HG03135 (cell line): ENCODE data around the gene TPTE2.
A peak's percentile ranks its signal among the peaks of the same experiment; 100 is the strongest.
"Not testable (repeated sequence)": the region's sequence is repeated elsewhere in the genome, so short reads cannot be mapped to it uniquely, and the experiment has no call there.

Experiments used
- ATAC-seq: cut with Tn5 transposase; IDR thresholded peaks from one replicate; pipeline ENCODE4 v1.9.1; 2021; ENCODE audit warnings: mild to moderate bottlenecking, moderate library complexity; ENCODE audit not compliant: unreplicated experiment

Gene TPTE2

DNA sequence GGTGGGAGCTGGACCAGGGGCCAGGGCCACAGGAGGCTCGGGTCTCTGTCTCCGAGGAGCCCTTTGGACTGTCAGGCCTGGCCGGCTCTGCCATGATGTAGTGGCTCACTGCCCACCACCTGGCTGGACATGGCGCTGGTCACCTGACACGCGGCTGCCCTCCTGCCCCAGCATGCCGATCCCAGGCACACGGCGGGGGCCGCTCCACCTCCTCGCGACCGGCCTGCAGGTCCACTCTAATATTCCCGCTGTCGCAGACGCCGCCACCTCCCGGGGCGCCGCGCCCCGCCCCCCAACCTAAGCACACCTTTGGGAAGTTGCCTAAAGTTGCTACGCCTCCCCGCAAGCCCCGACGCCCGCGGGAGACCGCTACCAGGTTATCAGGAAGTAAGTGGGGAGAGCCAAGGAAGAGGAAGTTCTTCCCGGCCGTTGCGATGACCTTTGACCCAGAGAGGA is at the start of gene TPTE2:
TSS of gene TPTE2 (minus strand) at position 406 of the 456 bp plus-strand sequence. CDS start 58,298 bp downstream, outside the sequence.
- ATAC-seq = not testable (repeated sequence)

- no peak for ATAC-seq
These were observed 46.3 kb upstream of the TPTE2 start for GRCh38 chr13:19607523-19608078.

DNA sequence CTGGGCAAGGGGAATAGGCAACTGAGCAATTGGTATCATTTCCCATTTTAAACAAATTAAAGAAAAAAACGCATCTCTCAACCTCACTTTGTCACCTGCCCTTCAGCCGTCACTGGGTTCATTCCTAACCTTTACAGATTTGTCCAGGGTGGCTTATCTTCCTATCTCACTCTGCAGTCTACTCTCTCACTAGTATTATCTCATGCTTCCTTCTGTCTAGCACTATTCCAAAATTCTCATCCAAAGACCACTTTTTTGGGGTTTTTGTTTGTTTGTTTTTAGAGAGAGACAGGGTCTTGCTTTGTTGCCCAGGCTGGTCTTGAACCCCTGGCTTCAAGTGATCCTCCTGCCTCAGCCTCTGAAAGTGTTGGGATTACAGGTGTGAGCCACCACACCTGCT is 45.4 kb upstream of the TPTE2 start:
- ATAC-seq = no peak

DNA sequence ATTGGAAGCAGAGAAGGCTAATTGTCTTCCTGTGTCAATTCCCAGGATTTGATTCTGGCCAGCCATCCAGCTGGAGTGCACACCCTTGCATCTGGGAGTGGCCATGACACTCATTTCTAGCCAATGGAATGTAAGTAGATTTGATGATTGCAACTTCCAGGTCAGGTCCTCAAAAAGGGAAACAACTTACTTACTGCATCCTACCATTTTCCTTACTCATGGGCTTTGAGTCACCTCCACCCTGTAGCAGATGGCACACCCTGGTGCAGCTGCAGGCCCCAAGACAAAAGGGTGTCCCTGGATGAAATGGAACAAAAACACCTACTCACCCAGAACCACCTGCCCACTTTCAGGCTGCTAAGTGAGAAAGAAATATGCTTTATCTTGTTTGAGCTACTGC is 44.8 kb upstream of the TPTE2 start:
- ATAC-seq = no peak

- ATAC-seq = no peak
These were observed 44.0 kb upstream of the TPTE2 start for GRCh38 chr13:19605161-19605955.

DNA sequence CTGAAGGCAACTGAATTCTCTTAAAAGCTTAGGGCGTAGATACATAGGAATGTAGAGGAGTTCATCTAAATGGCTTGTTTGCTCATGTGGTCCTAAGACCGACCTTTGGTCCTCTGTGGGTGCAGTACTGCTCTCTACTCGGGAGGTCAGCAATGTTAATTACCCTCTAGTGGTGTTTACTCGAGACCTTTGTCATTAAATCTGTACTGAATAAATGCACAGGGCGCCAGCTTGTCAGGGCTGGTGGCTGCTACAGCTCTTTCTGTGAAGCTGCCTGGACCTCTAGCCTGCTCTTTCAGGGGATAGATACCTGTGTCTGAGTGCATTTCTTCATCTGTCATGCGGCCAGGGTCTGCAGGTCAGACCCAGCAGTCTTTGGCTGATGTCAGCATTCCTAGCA is 43.0 kb upstream of the TPTE2 start:
- ATAC-seq = no peak

GRCh38 chr13:19601749-19602725 is 40.7 kb upstream of the TPTE2 start:
- ATAC-seq = peak; percentile 88

DNA sequence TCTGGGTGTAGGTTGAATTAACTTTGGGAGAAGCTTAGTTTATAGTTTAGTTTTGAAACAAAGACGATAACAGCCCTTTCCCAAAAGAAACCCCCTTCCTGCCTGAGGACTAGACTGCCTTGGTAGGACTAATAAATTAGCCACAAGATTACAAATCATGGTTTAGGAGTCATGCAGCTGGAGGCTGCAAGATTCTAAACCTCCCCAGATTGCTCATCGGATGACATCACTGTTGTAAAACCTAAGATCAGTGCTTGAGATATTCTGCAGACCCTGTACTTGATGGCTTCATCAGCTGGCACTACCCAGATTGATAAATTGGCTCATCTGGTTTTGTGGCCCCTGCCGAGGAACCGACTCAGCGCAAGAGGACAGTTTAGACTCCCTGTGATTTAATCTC is 36.2 kb upstream of the TPTE2 start:
- ATAC-seq = no peak

- ATAC-seq = no peak
These were observed 35.6 kb upstream of the TPTE2 start for GRCh38 chr13:19596960-19597361.

GRCh38 chr13:19596086-19596485 is 34.8 kb upstream of the TPTE2 start:
- ATAC-seq = no peak

- ATAC-seq = no peak
These were observed 31.4 kb upstream of the TPTE2 start for GRCh38 chr13:19592657-19593180.

DNA sequence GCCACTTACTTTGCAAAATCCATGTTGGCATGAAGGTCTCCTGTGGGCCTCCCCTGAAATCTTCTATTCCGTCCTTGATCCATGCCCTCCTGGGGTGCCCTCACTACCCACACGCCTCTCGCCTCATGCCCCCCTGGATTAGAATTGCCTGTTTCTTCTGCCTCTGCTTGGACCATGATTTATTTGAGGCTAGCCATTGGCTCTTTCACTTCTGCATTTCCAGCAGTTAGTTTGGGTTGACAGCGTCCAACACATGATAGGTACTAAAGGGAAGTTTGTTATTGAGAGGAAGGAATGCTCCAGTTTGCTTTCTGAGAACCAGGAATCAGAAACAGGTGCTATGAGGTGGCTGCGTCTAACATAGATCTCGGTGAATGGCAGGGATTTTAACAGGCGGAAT is 30.5 kb upstream of the TPTE2 start:
- no peak for ATAC-seq

DNA sequence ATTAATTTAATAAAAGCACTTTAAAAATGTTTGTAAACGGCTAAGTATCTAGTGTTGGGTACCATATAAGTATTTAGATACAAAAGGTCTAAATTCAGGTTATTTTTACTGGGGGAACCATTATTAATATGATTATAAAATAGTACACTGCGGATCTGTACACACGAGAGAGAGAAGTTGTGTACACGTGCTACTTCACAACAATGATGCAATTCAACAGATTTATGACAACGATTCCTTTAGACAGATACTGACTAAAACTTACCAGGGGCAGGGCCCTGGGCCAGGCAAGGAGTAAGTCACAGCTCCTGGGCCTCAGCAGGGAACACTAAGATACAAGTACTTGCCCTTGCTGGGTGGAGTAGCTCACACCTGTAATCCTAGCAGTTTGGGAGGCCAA is 29.1 kb upstream of the TPTE2 start:
- ATAC-seq = no peak

DNA sequence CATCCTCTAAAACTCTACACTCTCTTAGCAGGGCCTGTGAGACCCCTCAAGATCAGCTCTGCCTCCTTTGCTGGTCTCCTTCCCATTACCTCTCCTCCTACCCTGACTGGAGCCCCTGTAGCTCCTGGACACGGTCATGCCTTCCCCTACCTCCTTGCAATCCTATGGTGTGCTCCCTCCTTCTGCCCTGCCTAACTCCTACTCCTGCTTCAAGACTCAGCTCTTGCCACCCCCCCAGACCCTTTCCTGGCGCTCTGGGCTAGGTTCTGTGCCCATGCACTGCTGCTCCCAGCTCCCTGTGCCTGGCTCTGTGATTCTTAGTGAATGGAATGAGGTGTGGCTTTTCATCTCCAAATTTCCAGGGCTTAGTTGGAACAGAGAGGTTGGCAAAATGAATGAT is 28.0 kb upstream of the TPTE2 start:
- no peak for ATAC-seq

- ATAC-seq = peak; percentile 75
These were observed 26.4 kb upstream of the TPTE2 start for GRCh38 chr13:19587635-19588300.

- peak; percentile 74 for ATAC-seq
These were observed 25.7 kb upstream of the TPTE2 start for GRCh38 chr13:19586904-19587634.

- no peak for ATAC-seq
These were observed 20.3 kb upstream of the TPTE2 start for GRCh38 chr13:19581675-19582074.

DNA sequence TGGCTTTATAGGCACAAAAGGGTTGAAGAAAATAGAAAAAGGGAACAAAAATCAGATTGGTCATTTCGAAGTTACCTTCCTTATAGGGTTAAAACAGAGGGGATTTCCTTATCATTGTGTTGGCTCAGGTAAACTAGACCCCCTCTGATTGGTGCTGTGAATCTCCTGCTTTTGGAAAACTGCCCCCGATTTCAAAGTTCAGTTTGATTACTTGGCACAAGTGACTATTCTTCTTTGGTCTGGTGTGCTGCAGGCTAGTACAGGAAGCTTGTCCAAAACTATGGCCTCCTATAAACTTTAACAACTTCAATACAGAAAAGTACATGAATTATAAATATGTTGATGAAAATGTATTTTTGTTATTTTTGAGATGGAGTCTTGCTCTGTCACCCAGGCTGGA is 13.9 kb upstream of the TPTE2 start:
- no peak for ATAC-seq

DNA sequence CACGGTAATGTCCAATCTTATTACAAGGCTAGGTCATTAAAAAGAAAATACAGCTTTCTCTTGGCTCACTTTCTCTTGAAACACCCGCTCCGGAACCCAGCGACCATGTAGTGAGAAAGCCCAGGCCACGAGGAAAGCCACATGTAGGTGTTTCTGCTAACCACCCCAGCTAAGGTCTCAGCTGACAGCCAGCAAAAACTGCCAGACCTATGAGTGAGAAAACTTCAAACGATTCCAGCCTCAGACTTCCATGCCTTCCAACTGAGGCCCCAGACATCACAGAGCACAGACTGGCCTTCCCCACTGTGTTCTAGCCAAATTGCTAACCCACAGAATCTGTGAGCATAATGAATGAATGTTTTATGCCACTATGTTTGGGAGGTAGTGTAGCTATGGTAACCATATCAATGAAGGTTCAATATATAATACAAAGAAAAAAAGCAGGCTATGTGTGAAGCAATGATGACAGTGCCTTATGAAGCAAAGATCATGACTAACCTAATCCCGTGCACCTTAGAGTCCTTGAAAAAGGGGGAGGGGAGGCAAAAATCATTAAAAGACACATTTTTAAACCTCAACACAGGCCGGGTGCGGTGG is 11.9 kb upstream of the TPTE2 start:
- no peak for ATAC-seq

- ATAC-seq = no peak
These were observed 10.9 kb upstream of the TPTE2 start for GRCh38 chr13:19572280-19572679.
